Measurements from ENCODE around the gene BCL3.
"Not testable (repeated sequence)": the region's sequence is repeated elsewhere in the genome, so short reads cannot be mapped to it uniquely, and the experiment has no call there.

Gene BCL3, protein sequence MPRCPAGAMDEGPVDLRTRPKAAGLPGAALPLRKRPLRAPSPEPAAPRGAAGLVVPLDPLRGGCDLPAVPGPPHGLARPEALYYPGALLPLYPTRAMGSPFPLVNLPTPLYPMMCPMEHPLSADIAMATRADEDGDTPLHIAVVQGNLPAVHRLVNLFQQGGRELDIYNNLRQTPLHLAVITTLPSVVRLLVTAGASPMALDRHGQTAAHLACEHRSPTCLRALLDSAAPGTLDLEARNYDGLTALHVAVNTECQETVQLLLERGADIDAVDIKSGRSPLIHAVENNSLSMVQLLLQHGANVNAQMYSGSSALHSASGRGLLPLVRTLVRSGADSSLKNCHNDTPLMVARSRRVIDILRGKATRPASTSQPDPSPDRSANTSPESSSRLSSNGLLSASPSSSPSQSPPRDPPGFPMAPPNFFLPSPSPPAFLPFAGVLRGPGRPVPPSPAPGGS

DNA sequence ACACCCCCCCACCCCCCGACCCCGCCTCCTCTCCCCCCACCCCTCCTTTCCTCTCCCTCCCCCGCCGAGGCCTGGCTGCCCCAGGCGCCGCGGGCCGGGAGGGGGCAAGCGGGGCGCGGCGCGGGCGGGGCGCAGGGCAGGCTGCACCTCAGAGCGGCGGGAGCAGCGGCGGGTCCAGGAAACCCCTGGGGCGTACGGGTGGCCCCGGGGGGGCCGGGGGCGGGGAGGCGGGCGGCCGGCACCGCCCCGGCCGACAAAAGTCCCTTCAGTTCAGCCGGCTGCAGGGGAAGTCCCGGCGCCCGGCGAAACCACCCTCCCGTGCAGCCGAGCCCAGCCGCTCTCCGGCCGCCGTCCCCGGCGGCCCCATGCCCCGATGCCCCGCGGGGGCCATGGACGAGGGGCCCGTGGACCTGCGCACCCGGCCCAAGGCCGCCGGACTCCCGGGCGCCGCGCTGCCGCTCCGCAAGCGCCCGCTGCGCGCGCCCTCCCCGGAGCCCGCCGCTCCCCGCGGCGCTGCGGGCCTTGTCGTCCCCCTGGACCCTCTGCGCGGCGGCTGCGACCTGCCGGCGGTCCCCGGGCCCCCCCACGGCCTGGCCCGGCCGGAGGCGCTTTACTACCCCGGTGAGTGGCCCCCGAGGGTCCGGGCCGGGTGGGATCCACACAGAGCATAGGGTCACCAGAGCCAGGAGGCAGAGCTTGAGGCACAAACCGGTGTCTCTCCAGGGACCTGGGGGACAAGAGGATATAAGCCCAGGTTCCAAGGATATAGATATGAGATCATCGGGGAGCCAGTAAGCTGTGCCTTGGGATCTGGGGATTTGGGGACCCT is at the start of gene BCL3:
TSS of gene BCL3 (plus strand) at position 283 of the 829 bp plus-strand sequence. CDS start at position 366, 83 bp downstream.
- DNase-seq = peak; percentile 73
- in situ Hi-C loops (cut with HindIII; ENCODE audit: low pct_ligation_motif_present, low pct_unique_long_range_greater_than_20kb, low sequenced_read_pairs) = no loop called here

DNA sequence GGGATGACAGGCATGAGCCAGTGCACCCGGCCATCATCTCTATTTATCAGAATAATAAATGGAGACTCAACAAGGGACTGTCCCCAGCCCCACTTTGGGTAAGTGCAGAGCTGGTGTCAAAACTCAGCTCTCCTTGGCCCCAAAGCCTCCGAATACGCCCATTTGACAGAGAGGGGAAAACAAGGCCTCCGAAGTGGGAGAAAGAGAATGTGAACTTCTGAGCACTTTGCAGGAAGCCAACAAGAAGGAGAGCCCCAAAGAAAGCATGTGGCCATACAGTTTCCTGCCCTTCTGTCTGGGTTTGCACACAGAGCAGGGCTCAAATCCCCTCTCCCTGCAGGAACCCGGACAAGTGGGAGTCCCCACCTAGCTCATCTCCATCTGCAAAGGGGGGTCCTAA is 48.0 kb upstream of the BCL3 start:
- in situ Hi-C loops (cut with HindIII; ENCODE audit: low pct_ligation_motif_present, low pct_unique_long_range_greater_than_20kb, low sequenced_read_pairs) = no loop called here
- no peak for DNase-seq

DNA sequence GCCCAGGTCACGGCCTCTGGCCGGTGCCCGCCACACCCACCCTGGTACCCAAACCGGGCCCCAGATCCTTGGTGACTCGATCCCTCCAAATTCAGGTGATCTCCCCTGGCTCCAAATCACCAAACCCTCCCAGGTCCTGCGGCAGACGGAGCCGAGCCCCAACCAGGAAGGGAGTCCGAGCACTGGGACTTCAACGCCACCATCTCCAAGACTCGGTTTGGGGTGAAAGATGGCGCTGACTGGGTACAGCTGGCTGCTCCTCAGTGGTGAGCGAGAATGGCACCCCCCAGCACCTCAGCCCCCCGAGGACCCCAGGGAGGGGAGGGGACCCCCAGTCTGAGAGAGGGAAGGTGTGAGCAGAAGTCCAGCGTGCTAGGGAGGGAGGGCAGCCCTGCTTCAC is 47.3 kb upstream of the BCL3 start:
- in situ Hi-C loops (cut with HindIII; ENCODE audit: low pct_ligation_motif_present, low pct_unique_long_range_greater_than_20kb, low sequenced_read_pairs) = no loop called here

DNA sequence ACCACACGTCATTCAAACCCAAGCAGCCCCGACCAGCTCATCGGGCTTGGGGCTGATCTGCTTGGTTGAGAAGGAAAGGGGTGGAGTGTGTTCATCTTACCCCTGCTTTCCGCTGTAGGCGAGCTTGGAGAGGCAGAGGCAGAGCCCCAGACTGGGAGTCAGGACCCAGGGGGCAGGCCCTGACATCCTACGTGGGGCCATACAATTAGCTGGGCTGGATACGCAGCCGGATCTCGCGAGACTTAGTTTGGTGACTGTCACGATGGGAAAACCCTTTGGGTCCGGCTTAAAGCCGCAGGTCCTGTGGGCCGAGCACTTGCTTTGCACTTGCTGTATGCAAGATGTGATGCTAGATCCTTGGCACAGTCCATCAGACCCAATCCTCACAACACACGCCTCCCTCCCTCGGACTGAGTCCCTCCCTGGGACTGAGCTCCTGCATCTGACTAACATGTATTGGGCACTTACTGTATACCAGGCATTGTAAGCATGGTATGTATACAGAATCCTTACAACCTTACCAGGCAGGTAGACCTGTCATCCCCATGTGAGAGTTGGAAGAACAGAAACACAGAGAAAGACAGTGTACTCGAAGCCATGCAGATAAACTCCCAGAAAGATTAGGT is 45.8 kb upstream of the BCL3 start:
- in situ Hi-C loops (cut with HindIII; ENCODE audit: low pct_ligation_motif_present, low pct_unique_long_range_greater_than_20kb, low sequenced_read_pairs) = no loop called here
- no peak for DNase-seq

More for the DNA sequence above, 47.3 kb upstream of the BCL3 start:
- no peak for DNase-seq

DNA sequence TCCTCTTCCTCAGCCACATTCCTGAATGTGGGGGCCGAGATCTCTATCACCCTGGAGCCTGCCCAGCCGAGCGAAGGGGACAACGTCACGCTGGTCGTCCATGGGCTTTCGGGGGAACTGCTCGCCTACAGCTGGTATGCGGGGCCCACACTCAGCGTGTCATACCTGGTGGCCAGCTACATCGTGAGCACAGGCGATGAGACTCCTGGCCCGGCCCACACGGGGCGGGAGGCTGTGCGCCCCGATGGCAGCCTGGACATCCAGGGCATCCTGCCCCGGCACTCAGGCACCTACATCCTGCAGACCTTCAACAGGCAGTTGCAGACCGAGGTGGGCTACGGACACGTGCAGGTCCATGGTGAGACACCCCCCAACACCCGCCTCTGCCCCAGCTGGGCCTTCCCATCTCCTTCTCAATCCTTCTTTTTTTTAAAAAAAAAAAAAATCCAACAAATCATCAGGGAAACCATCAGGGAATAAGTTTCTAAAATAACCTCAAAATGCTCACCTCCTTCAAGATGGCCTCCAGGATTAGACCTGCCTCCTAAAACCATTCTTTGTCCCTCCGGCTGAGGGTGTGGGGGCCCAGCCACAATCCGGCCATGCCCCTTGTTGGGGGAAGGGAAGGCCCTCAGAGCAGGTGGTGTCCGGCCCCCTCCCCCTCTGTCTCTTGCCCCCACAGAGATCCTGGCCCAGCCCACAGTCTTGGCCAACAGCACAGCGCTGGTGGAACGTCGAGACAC is 45.0 kb upstream of the BCL3 start:
- no peak for DNase-seq
- in situ Hi-C loops (cut with HindIII; ENCODE audit: low pct_ligation_motif_present, low pct_unique_long_range_greater_than_20kb, low sequenced_read_pairs) = no loop called here

DNA sequence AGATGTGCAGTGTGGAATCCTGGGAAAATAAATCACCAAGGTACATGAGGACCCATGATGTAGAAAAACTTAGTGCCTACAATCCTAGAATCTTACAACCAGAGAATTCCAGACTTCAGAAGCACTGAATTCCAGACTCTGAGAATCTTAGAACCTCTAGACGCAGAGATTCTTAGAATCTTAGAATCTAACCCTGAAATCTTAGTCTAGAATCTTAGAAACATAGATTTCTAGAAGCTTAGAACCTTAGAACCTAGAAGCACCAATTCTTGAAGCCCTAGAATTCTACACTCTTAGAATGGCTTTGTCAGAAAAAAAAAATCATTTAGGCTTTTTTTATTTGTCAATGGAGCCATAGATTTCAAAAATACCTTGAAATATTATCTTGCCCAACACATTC is 43.5 kb upstream of the BCL3 start:
- in situ Hi-C loops (cut with HindIII; ENCODE audit: low pct_ligation_motif_present, low pct_unique_long_range_greater_than_20kb, low sequenced_read_pairs) = no loop called here
- no peak for DNase-seq

DNA sequence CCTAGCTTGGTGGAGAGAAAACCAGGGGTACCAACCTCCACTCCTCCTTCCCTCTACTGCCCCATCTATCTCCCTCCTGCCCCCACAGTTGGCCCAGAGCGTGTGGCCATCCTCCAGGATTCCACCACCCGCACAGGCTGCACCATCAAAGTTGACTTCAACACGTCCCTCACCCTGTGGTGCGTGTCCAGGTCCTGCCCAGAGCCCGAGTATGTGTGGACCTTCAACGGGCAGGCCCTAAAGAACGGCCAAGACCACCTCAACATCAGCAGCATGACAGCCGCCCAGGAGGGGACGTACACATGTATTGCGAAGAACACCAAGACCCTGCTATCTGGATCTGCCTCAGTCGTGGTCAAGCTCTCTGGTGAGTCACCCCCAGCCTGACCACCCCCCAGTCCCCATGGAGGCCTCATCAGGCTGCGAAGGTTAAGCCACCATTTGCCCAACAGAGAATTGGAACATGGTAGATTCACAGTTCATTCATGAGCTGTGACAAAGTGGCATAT is 43.0 kb upstream of the BCL3 start:
- DNase-seq = no peak
- in situ Hi-C loops (cut with HindIII; ENCODE audit: low pct_ligation_motif_present, low pct_unique_long_range_greater_than_20kb, low sequenced_read_pairs) = no loop called here

DNA sequence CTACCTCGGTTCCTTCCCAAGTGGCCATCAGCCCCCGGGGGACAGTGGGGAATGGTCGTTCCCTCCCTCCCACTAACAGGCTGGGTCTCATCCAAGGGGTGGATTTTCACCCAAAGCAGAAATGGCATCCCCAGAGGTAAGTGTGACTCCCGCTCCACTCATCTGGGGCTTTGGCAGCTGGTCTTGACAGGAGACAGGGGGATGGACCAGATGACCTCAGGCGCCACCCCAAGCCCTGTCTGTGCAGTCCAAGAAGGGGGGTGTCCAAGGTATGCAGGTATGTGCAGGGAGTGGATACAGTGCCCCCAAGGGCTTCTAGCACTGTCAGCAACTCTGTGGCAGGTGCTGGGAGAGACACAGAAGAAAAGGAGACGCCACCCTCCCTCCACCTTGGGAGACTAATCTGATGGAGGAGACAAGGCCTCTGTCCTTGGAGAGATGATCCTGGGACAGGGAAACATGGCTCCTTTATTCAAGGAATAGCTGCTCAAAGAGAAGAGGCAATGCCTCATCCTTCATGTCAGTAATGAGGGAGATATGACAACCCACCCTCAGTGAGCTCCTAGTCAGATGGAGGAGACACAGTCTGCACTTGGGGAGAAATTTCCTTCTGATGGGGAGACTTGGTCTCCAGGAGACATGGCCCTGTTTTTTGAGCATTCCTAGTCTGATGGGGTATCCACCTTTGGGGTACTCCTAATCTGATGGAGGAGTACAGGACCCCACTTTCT is 41.8 kb upstream of the BCL3 start:
- in situ Hi-C loops (cut with HindIII; ENCODE audit: low pct_ligation_motif_present, low pct_unique_long_range_greater_than_20kb, low sequenced_read_pairs) = no loop called here
- no peak for DNase-seq

DNA sequence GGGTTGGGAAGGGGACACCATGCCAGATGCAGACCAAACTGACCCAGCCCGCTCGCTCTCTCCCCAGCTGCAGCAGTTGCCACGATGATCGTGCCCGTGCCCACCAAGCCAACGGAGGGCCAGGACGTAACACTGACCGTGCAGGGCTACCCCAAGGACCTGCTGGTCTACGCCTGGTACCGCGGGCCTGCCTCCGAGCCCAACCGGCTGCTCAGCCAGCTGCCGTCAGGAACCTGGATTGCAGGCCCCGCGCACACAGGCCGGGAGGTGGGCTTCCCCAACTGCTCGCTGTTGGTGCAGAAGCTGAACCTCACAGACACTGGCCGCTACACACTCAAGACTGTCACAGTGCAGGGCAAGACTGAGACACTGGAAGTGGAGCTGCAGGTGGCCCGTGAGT is 40.7 kb upstream of the BCL3 start:
- no peak for DNase-seq
- in situ Hi-C loops (cut with HindIII; ENCODE audit: low pct_ligation_motif_present, low pct_unique_long_range_greater_than_20kb, low sequenced_read_pairs) = no loop called here

DNA sequence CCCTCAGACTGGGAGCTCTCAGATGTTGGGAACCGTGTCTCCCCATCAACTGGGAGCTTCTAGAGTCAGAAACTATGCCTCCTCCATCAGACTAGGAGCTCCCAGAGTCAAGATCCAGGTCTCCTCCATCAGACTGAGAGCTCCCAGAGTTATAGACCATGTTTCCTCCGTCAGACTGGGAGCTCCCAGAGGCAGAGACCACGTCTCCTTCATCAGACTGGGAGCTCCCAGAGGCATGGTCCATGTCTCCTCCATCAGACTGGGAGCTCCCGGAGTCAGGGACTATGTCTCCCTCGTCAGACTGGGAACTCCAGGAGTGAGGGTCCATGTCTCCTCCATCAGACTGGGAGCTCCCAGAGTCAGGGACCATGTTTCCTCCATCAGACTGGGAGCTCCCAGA is 39.6 kb upstream of the BCL3 start:
- DNase-seq = no peak
- in situ Hi-C loops (cut with HindIII; ENCODE audit: low pct_ligation_motif_present, low pct_unique_long_range_greater_than_20kb, low sequenced_read_pairs) = no loop called here

DNA sequence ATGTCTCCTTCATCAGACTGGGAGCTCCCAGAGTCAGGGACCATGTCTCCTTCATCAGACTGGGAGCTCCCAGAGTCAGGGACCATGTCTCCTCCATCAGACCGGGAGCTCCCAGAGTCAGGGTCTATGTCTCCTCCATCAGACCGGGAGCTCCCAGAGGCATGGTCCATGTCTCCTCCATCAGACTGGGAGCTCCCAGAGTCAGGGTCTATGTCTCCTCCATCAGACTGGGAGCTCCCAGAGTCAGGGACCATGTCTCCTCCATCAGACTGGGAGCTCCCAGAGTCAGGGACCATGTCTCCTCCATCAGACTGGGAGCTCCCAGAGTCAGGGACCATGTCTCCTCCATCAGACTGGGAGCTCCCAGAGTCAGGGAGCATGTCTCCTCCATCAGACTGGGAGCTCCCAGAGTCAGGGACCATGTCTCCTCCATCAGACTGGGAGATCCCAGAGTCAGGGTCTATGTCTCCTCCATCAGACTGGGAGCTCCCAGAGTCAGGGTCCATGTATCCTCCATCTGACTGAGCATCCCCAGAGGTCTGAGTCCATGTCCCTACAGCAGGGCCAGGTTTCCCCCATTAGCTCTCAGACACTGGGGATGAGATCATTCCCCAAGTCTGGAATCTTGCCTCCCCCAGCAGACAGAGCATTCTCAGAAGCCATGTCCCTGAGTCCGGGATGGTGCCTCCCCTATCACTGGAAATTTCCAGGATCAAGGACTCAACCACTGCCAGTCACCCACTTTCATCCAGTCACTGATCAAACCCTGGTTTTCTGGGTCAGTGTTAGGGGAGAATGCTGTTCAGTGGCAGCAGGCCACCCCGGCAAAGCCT is 38.9 kb upstream of the BCL3 start:
- DNase-seq; in situ Hi-C loops (cut with HindIII; ENCODE audit: low pct_ligation_motif_present, low pct_unique_long_range_greater_than_20kb, low sequenced_read_pairs): not testable (repeated sequence)

DNA sequence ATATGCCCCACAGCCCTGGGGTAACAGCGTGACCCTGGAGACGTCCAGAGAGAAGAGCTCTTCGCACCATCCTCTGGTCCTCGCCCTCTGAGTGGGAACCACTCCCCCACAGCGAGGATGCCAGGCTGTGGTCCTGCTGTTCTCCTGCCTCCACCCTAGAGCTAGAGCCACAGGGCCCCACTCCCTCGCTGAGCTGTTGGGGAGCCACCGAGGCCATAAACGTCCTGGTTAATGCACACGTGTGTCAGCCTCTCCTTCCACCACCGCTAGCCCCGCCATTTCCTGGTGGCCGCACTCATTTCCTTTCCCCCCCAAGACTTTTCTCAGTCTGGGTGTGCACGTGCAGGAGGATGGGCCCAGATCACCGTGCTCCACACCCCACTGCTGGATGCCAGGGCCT is 38.0 kb upstream of the BCL3 start:
- DNase-seq = no peak
- in situ Hi-C loops (cut with HindIII; ENCODE audit: low pct_ligation_motif_present, low pct_unique_long_range_greater_than_20kb, low sequenced_read_pairs) = no loop called here

DNA sequence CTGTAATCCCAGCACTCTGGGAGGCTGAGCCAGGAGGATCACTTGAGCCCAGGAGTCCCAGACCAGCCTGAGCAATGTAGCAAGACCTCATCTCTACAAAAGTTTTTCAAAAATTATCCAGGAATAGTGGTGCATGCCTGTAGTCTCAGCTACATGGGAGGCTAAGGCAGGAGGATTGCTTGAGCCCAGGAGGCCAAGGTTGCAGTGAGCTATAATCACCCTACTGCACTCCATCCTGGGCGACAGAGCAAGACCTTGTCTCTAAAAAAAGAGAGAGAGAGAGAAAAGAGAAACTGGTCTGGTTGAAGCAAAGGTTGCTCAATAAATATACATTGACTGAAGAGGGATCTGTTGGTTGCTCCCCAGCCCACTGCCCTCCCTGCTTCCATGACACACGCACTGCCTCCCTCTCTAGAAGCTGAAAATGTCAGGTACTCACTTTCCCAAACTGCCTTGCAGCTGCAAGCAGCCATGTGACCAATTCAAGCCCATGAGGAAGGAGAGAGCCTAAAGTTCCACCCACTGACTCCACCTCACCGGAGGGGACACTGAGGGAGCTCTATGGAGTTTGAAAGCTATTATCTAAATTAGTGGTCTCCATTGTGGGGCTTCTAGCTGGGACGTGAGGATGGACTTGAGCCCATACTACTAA is 35.5 kb upstream of the BCL3 start:
- in situ Hi-C loops (cut with HindIII; ENCODE audit: low pct_ligation_motif_present, low pct_unique_long_range_greater_than_20kb, low sequenced_read_pairs) = no loop called here
- no peak for DNase-seq

DNA sequence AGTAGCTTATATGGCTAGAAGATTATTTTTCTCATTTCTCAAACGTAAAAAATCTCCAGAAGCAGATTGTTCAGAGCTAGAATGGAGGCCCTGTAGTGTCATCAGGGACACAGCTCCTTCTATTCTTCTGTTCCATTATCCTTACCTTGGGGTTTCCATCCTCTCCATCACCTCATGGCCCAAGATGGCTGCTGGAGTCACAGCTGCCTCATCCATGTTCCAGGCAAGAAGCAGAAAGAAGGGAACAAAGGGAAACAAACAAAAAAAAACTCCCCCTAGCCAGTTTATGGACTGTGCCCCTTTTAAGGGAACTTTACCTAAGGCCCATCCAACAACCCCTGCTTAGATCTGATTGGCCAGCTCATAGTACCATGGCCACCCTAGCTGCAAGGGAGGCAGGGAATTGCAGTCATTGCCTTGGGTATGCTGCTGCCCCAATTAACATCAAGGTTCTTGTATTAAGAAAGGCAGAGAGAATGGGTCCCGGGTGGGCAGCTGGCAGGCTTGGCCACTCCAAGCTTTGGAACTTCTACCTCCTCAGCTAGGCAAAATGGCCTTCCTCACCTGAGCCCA is 33.8 kb upstream of the BCL3 start:
- in situ Hi-C loops (cut with HindIII; ENCODE audit: low pct_ligation_motif_present, low pct_unique_long_range_greater_than_20kb, low sequenced_read_pairs) = no loop called here
- DNase-seq = no peak

DNA sequence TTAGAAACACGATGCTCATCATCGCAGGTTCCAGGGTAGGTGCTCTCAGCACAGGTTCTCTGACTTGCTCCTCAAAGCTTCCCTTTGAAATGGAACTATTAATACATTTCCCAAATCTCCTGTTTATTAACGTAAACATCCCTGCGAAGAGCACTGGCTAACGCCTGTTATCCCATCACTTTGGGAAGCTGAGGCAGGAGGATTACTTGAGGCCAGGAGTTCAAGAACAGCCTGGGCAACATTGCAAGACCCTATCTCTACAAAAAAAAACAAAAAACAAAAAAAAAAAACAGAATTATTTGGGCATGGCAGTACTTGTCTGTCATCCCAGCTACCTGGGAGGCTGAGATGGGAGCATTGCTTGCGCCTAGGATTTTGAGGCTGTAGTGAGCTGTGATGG is 30.9 kb upstream of the BCL3 start:
- DNase-seq = no peak
- in situ Hi-C loops (cut with HindIII; ENCODE audit: low pct_ligation_motif_present, low pct_unique_long_range_greater_than_20kb, low sequenced_read_pairs) = no loop called here
